ENCODE results near the gene ECHS1.
"Not testable (repeated sequence)": the region's sequence is repeated elsewhere in the genome, so short reads cannot be mapped to it uniquely, and the experiment has no call there.

Gene ECHS1

DNA sequence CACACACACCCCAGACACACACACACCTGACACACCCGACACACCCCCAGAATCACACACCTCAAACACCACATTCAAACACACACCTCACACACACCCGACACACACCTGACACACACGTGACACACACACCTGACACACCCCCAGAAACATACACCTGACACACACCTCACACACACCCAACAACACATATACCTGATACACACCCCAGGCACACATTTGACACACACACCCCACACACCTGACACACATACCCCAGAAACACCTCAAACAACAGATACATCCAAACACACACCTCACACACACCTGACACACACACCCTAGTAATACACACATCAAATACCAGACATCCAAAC lies 35.8 kb downstream of the ECHS1 start:
- no peak for DNase-seq

DNA sequence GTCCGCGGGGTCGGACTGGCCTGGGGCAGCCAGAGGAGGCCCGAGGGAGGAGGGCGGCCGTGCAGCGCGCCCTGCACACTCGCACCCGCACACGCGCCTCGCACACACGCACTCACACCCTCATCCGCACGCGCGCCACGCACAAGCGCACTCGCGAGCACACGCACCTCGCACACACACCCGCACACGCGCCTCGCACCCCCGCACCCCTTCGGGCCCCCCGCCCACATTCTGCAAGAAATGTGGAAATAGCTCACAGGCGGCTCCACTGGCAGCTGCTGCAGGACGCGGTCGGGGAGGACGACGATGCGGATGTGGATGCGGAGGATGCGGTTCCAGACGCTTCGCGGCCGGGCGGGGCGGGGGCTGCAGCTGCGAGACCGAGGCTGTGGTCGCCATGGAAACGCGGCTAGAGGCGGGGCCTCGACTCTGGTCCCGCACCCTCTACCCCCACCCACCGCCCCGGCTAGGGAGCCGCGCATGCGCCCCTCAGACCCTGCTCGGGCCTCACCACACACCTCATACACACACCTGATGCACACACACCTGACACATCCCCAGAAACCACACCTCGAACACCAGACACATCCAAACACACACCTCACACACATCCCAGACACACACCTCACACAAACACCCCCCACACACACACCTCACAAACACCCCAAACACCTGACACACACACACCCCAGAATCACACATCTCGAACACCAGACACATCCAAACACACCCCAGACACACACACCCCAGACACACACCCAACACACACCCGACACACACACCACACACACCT lies 36.4 kb downstream of the ECHS1 start, which contains the start of gene CALY:
Gene CALY (minus strand): TSS at position 320 of the 793 bp plus-strand sequence. CDS start 7,907 bp downstream, outside the sequence.
- DNase-seq, result no peak

DNA sequence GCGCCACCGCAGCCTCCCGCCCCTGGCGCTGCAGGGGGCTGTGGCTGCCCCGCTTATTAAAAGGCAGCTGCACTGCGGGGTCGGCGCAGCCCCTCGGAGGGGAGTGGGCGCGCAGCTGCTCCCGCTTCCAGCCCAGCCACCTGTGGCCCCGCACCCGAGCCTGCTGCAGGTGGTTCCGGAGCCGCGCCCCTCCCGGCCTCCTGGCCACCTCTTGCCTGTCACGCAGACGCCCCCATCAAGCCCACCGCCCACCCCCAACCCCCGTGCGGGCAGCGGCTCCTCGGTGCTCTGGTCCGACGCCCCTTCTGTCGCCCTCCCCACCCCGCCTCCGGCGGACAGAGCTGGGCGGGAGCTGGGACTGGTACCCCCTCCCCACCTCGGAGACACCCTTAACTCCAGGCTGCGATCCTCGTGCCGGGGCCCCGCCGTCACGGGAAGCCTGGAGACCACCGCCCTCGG lies 37.0 kb downstream of the ECHS1 start:
- DNase-seq, result no peak

DNA sequence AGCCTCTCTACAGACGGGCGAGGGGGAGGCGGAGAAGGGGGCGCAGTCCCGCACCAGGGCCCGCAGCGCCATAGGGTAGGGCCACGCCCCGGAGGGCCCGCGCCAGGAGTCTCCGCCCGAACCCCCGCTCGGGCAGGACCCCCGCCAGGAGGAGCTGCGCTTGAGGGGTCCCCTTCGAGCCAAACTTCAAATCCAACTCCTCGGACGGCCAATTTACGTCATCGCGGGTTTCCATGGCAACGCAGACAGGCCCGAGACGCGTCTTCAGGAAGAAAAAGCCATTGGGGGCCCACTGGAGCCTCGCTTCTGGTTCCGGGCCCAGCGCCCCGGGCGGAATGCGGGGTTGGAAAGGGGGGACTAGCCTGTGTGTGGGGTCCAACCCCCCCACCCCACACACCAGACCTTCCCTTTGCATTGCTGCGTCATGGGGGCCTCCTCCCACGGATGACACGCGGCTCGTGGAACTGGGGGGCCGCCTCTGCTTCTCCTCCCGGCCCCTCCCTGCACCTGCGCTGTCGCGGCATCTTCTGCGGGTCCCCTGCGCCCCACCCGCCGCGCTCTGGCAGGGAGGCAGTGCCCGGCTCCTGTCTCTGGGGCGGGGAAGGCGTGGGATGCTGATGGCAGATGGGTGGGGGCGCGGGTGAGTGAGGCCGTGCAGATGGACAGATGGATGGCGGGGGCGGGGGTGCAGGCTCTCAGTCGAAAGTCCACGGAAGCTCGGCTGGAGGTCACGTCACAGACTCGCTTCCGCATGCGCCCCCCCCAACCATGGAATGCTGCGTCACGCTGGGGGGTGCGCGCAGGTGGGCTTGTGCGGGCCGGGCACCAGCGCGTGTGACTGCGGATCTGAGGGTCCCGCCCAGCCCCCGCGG lies 37.7 kb downstream of the ECHS1 start:
- no peak for DNase-seq

DNA sequence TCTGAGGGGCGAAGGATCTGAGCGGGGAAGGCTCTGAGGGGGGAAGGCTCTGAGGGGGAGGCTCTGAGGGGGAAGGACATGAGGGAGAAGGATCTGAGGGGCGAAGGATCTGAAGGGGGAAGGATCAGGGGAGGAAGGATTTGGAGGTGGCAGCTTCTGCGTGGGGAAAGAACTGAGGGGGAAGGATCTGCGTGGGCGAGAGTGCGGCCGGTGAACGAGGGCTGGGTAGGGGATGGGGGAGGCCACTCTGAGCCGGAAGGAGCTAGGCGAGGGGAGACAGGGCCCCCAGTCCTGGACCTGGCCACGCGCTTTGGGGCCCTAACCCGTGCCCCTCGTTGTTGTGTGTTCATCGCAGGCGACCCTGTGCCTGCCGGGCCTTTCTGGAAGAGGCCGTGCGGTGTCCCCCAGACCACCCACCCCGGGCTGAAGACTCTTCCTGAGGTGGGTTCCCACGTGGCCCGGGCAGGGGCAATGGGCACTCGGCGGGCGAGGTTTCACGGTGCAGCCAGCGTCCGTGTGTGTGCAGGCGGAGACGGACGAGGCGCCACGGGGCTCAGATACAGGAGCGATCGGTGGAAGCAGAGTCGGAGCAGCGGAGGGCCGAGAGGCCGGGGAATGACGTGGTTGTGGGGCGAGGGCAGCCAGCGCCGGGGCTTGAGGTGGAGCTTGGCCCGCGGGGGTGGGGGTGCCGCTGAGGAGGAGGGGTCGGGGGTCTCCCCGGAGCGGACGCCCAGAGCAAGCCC lies 38.5 kb downstream of the ECHS1 start:
- DNase-seq, result no peak

DNA sequence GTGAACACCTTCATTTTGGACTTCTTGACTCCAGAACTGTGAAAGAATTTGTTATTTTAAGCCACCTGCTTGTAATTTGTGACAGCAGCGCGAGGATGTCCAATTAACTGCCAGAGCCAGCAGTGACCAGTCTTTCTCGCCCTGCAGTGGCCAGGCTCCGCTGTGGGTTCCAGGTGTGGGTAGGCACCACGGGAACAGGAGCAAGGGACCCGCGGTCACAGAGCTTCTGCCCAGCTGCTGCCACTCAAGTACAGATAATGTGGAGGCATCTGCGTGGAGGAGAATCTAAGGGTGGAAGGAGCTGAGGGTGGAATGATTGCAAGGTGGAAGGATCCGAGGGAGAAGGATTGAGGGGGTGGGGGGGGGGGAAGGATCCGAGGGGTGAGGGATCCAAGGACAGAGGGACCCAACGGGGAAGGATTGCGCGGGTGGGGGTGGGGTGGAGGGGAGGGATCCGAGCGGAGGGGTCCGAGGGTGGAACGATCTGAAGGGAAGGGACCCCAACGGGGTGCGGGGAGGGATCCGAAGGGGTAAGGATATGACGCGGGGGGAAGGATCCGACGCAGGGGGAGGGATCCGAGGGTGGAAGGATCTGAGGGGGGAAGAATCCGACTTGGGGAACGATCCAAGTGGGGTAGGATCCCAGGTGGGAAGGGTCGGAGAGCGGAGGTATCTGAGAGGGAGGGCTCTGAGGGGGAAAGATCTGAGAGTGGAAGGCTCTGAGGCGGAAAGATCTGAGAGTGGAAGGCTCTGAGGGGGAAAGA lies 40.0 kb downstream of the ECHS1 start:
- no peak for DNase-seq

DNA sequence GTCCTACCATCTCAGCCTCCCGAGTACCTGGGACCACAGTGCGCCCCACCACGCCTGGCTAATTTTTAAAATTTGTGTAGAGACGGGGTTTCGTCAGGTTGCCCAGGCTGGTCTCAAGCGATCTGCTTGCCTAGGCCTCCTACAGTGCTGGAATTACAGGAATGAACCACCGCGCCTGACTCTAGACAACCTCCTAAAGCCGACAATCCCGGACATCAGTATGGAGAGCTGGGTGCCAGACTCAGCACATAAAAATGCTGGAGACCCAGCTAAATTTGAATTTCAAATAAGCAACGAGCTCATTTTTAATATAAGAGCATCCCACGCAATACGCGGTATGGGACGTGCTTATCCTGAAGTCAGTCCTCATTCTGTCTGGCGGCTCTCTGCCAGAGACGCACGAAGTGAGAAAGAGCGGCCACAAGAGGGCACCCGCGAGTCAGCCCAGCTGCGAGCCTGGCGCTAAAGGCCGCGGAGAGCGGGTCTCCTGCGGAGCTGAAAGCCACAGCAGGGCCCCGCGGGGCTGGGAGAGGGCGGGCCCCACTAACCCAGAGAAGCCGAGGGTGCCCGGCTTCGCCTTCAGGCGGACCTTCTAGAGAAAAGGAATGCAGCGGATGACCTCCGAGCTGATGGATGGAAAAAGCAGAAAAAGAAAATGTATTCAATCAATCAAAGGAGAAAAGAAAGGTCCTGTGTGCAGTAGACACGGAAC lies 43.5 kb downstream of the ECHS1 start:
- peak; percentile 51 for DNase-seq

DNA sequence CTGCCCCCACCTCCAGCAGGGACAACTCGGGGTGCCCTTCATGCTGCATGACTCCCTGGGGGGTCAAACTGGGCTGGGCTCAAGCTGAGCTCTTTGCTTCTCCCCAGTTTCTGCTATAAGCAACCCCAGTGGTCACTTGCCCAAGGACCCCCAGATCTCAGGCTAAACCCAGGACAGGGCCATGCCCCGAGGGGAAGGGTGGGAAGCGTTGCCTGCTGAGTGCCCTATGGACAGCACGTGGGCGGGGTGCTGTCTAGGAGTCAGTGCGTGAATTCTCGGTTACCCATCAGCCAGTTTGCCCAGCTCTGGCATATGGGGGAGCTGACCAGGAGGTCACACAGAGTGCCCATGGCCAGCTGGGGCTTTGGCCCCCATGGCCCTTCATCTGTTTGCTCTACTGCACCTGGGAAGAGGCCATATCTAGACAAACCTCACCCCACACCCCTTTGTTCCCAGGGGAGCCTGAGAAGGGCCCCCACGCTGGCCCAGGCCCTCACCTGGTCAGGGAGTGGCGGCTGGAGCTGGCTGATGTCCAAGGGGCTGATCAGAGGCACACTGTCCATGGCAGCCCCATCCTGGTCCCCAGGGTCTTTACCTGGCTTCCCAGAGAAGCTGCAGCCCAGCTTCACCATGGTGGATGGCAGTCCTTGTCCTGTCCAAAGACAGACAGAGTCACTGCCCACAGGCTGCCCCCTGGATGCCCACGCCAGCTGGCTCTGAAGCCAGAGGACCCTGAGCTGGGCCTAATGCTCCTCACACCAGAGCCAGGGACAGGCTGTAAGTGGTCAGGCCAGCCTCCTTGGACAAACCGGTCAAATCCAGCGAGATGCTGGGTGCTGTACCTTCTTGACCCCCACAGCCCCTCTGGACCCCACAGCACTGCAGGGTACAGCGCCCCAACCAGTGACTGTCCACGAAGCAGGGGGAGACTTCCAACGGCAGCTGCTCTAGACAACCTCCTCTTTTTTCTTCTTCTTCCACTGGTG lies 44.5 kb downstream of the ECHS1 start:
- no peak for DNase-seq

DNA sequence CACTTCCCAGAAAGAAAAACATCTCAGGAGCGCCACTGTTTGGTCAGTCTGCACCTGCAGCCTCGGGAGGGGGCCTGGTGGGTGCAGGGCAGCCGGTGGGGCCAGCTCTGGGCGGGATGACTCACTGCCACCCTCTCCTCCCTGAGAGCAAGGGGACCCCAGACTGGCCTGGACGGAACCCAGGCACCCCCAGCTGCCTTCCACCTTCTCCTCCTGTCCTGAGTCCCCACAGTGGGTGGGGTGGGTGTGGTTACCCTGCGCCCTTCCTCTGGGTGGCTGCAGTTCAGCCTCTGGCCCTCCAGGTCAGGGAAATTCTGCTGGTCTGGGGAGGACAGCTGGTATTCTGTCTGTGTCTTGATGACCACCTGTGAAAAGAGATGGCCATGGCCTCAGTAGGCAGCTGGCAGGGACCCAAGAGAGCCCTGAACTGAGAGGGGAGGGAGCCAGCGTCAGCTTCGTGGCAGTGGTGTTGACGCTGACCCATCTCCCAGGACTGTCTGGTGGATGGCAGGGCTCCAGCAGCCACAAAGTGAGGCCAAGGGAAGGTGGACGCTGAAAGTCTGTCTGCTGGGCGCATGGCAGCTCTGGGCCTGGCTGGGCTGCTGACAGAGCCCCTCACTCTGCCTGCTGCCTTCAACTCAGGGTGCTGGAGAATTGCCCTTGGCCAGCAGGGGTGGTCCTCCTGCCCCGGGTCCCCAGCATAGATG lies 45.4 kb downstream of the ECHS1 start:
- no peak for DNase-seq

DNA sequence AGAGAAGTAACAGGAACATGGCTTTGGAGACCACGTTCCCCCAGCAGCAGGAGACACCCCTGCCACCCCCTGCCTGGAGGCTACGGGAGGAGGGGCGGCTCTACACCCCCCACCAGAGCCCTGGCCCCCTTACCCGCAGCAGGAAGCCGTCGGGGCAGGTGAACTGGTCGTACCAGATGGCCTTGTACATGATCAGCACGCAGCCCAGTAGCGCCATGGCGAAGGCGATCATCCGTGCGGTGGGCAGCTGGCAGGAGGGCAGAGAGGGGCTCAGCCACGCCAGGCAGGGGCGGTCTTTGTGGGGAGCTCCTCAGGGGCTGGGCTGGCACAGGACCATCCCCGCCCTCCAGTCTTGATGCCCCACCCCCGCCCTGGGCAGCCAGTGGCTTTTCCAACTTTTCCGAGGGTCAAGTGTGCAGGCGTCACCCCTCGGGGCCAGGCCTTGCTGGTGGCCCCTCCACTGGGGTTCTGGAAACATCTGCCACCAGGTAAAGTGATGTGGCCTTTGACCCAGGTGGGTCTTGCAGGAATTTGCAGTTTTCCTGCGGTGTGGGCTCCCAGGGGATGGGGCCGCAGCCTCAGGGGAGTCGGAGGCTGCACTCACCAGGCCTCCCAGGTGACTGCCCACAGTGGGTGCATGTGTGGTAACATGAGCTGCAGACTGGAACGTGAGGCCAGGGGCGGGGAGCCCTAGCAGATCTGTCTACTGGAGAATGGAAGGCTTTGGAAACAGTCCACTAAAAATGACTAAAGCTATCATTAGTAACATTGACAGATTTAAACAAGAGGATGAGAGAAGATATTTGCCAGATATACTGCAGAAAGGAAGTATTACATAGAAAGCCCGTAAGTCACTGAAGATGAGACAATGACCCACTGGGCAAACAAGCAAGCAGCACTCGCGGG lies 46.2 kb downstream of the ECHS1 start:
- no peak for DNase-seq

DNA sequence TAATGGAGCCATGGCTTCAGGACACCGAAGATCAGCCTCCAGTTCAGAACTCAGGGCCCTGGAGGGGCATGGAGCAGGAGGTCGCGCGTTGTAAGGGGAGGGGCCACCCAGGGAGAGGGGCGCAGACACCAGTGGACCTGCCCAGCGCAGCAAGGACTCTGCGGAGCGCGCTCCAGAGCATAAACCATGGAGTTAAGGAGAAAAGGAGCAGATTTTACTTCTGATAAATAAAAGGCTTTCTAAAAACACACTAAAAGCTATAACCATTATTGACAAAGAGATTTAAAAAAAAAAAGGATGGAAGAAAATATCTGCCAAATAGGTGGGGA lies 47.0 kb downstream of the ECHS1 start:
- DNase-seq, result no peak

DNA sequence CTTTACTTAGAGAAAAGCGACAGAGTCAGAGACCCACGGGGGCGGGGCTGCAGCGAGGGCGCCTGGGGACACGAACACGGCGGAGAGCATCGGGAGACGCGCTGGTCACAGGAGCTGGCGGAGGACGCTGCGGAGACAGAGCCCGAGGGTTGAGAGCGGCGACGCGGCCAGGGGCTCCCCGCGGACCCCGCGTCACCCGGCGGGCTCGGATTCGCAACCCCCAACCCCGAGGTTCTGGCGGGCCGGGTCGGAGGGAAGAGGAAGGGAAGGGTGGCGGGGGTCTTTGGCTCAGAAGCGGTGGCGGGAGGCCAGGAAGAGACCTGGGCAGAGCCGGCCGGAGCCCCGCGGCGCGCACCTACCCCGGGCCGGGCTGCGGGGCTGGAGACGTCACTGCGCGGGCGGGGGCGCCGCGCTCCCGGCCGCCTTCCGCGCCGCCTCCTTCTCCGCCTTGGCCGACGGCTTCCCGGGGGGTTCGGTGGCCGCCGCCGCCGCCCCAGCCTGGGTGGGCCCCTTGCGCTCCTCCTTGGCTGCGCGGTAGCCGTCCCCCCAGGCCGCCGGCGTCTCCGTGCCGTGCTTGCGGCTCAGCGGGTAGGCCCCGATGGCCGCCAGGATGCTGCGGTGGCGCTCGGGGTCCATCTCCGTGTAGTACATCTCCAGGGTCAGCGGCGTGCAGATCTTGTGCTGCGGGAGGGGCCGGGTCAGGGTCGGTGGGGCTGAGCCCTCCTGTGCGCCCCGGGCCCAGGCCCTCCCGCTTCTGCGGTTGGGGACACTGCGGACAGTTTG lies 47.5 kb downstream of the ECHS1 start:
- DNase-seq, result no peak

DNA sequence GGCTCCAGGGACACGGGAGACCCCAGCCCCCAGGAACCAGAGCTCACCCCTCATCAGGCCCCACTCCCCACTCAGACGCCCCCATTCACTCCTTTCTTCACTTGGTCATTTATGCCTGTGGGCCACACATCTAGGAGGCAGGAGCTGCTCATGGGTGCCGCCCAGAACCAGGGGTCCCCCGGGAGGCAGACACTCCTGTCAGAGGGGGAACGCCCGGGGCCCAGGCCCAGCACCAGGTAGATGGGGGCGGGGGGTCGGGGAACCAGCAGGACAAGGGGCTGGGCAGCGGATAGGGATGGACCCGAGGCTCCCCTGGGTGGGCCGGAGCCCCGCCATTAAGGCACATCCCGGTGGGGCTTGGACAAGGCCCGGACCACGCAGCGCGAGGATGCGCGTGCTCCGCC lies 48.3 kb downstream of the ECHS1 start:
- DNase-seq, result no peak

DNA sequence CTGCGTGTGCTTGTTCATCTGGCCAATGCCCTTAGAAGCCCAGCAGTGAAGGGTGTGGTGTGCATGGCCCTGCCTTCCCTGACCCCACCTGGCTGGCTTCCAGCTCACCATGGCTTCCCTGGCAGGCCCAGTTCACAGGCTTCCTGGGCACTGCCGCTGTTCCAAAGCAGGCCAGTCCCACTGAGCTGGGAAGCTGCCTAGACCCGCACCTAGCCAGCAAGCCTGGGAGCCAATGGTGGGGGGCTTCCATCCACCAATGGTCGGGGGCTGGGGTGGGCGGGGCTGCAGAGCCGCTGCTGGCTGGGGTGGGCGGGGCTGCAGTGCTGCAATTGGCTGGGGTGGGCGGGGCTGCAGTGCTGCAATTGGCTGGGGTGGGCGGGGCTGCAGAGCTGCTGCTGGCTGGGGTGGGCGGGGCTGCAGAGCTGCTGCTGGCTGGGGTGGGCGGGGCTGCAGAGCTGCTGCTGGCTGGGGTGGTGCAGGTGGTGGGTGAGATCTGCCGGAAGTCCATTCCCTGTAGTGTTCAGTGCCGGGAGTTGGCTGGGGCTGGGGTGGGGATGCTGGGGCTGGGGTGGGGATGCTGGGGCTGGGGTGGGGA lies 48.9 kb downstream of the ECHS1 start:
- DNase-seq, result no peak

DNA sequence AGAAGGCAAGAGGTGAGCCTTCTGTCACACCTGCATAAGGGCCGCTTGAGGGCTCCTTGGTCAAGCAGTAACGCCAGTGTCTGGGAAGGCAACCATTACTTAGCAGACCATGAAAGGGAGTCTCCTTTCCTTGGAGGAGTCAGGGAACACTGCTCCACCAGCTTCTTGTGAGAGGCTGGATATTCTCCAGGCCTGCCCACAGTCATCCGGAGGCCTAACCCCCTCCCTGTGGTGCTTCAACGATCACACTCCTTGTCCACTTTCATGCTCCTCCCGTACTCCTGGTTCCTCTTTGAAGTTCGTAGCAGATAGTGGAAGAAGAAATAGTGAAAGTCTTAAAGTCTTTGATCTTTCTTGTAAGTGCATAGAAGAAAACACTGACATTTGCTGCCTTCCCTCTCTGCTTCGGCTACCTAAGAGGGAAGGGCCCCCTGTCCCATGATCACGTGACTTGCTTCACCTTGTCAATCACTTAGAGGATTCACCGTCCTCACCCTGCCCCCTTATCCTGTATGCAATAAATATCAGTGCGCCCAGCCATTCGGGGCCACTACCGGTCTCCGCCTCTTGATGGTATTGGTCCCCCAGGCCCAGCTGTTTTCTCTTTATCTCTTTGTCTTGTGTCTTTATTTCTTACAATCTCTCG lies 51.0 kb downstream of the ECHS1 start:
- not testable (repeated sequence) for DNase-seq

DNA sequence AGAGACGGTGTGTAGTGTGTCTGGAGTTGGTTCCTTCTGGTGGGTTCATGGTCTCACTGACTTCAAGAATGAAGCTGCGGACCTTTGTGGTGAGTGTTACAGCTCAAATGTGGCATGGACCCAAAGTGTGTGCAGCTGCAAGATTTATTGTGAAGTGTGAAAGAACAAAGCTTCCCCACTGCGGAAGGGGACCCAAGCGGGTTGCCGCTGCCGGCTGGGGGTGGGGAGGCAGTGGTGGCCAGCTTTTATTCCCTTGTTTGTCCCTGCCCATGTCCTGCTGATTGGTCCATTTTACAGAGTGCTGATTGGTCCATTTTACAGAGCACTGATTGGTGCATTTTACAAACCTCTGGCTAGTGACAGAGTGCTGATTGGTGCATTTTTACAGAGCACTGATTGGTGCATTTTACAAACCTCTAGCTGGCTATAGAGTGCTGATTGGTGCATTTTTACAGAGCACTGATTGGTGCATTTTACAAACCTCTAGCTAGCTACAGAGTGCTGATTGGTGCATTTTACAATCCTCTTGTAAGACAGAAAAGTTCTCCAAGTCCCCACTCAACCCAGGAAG lies 52.2 kb downstream of the ECHS1 start:
- DNase-seq, result not testable (repeated sequence)
